Left renal cortex interstitium (tissue), 4 donors: Measurements from ENCODE around the gene ASXL2. TPM values are rescaled to one million over a fixed set of nuclear protein-coding genes. Genes with fewer than 3 reads are reported as not detected.
"Not testable (repeated sequence)": the region's sequence is repeated elsewhere in the genome, so short reads cannot be mapped to it uniquely, and the experiment has no call there.

Experiments
- DNase-seq, 4 donors: peaks; one replicate each; pipeline ENCODE4 v3.0.0-alpha.2; 2013; ENCODE audit warnings: low read depth in 4 of 4, low spot score in 2 of 4, missing footprints in 1 of 4
- polyA plus RNA-seq, 4 donors: library from polyadenylated mRNA; unstranded; fragments of 120-200 nt; gene quantifications; one replicate each; pipeline ENCODE4 v1.2.1, GENCODE V29; 2013; ENCODE audit not compliant: insufficient read length in 4 of 4

The ASXL2 gene
- polyA plus RNA-seq, 4 donors = 17.4 to 20.7 (median 19.7) TPM

- no peak for DNase-seq
Measured at GRCh38 chr2:25742501-25742900, 135.8 kb downstream of the ASXL2 start.

GRCh38 chr2:25740810-25741381, 137.4 kb downstream of the ASXL2 start:
- no peak for DNase-seq

DNA sequence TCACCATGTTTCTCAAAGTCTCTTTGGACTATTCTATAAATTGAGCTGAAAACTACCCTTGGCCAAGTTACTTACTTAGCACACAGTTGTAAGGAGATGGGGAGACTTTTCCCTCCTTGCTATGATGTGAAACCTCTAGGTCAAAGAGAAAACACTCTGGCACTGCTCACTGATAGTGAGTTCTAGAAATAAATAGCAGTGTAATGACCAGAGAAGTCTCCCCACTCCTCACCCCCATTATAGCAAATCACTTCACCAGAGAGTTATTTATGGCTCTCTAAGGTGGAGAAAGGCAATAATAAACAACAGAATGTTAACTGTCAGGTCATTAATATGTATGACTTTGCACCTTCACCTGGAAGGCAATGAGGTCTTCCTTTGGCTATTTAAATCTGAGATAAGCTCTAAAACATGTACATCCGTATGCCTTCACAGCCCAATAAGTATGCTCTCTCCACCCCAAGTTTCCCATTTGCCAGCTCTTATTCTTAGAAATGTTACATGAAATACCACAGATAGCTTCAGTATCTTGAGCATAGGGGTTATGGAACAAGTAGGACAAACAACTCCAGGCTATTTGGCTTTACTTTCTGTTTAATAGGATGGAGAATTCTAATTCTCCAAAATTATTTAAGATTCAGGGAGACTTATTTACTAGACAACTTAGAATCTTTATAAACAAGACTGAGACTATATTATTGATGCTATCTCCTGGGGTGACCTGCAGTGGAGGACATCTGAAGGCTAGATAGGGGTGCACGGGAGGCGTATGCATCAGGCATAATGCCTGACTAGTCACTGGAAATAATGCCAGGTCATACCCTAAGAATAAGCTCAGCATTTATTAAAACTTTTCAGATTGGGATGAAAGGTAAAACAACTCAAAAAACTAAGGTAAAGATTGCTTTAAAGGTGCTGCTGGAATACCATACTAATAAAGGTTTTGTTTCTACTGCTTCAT, 139.6 kb downstream of the ASXL2 start:
- no peak for DNase-seq

GRCh38 chr2:25736899-25737515, 141.3 kb downstream of the ASXL2 start:
- DNase-seq = no peak

DNA sequence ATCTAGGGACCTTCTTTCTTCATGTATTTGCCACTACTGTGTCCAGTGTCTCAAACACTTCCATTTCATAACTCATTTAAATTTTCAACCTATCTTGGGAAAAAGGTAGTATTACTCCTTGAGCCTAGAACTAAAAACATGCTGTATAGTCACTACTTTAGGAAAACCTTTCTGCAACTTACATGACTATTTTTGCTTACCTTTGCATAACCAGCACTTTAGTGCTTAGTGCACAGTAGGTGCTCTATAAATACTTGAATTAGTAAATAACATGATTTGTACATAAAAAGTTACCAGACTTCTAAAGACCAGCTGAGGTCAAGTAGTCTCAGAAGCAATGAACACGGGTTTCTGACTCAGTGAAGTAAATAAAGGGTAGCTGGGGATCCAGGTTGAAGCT, 142.5 kb downstream of the ASXL2 start:
- DNase-seq = no peak

DNA sequence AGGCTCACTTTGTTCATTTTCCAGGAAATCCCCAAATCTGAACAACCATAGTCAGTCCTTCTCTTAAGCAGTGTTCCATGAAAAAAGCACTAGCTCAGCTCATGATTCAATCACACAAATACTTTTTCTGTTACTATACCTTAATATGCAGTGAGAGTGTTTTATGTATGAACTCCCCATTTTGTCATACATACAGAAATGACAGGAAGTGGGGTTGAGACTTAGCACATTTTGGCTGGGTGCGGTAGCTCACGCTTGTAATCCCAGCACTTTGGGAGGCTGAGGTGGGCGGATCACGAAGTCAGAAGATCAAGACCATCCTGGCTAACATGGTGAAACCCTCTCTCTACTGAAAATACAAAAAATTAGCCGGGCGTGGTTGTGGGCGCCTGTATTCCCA, 149.7 kb downstream of the ASXL2 start:
- DNase-seq = no peak

DNA sequence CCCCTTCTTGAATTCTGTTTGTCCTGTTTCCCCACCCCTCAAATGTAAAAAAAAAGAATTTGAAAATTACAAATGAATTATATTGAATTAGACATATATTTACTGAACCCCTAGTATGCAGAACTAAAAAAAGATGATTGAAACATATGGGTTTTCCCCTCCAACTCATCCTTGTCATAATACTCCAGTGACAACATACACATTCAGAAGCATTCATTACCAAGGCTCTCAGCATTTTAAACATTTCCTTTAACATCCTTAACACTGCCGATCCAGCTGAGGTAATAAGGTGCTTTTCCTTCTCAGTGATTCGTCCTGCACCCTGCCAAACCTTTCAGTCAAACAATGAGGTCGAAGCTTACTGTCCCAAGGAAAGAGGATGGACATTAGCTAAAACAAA, 151.8 kb downstream of the ASXL2 start:
- DNase-seq = no peak

DNA sequence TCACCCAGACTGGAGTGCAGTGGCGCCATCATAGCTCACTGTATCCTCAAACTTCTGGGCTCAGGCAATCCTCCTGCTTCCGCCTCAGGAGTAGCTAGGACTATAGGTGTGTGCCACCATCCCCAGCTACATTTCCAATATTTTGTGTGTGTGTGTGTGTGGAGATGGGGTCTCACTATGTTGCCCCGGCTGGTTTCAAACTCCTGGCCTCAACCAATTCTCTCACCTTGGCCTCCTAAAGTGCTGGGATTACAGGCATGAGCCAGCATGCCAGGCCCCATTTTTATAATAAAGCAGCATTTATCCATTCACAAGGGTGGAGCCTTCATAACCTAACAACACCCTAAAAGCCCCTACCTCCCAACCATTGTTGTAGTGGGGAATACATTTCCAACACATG, 152.4 kb downstream of the ASXL2 start:
- no peak for DNase-seq

GRCh38 chr2:25724756-25725155, 153.5 kb downstream of the ASXL2 start:
- DNase-seq = no peak

- no peak for DNase-seq
Measured at GRCh38 chr2:25722224-25722623, 156.1 kb downstream of the ASXL2 start.

- no peak for DNase-seq
Measured at GRCh38 chr2:25720575-25720974, 157.7 kb downstream of the ASXL2 start.

DNA sequence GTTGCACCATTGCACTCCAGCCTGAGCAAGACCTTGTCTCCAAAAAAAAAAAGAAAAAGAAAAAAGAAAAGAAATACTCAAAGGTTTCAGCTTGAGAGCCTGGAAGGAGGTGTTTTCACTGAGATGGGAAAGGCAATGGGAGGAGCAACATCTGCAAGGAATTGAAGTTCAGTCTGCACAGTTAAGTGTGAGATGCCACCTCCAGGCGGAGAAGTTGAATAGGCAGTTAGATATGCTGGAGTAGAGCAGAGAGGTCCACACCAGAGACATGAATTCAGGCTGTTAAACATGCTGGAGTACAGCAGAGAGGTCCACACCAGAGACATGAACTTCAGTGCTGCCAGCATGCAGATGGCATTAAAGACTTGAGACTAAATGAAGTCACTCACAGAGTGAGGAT, 163.5 kb downstream of the ASXL2 start:
- DNase-seq = no peak

DNA sequence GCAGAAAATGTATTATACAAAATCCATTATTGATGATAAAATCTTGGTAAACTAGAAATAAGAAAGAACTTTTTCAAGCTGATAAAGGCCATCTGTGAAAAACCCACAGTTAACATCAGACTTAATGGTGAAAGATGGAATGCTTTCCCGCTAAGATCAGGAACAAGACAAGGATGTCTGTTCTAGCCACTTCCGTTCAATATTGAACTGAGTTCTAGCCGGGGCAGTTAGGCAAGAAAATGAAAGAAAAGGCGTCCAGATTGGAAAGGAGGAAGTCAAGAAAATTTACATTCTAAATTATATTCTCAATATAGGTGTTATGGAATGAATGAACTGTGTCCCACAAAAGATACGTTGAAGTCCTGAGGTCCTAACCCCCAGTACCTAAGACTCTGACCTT, 165.8 kb downstream of the ASXL2 start:
- no peak for DNase-seq

DNA sequence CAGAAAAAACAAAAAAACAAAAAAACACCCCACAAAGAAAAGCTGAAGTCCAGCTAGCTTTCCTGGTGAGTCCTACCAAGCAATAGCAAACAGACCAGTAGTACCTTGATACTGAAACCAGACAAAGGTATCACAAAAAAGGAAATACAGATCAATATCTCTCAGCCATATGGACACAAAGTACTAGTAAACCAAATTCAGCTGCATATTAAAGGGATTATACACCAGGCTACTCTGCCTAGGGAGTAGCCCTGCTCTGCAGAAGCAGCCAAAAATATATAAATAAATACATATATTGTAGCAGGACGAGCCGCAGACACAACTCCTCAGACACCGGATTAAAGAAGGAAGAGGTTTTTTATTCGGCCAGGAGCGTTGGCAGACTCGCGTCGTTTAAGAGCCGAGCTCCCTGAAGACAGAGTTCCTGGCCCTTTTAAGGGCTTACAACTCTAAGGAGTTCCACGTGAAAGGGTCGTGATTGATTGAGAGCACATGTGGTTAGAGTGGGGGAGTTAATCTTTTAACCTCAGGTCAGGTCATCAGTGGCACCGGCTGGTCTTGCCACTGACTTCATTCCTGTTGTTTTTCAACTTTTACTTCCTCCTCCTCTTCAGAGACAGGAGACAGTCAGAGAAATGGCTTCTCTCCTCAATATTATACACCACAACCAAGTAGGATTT, 166.5 kb downstream of the ASXL2 start:
- no peak for DNase-seq

DNA sequence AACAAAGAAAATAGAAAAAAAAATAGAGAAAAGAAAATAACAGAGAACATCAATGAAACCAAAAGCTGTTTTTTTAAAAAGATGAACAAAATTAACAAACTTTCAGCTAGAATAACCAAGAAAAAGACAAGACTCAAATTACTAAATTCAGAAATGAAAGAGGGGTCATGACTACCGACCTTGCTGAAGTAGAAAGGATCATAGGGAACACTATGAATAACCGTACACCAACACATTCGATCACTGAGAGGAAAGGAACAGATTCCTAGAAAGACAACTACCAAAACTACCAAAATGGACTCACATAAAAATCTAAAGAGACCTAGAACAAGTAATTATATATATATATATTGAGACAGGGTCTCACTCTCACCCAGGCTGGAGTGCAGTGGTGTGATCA, 167.5 kb downstream of the ASXL2 start:
- no peak for DNase-seq

DNA sequence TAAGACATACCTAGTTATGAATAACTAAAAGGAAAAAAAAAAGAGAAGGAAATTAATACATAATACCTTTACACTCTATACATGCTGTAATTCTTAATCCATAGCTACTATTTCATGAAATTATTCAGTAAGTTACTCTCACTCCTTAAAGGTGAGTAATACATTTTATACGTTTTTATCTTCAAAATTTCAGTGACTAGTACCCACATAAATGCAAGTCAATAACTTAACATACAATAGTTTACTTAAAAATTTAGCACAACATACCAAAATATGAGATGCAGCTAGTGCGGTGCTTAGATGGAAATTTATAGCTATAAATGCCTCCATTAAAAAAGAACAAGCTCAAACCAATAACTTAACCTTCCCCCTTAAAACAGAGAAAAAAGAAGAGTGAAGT, 168.9 kb downstream of the ASXL2 start:
- DNase-seq = no peak

DNA sequence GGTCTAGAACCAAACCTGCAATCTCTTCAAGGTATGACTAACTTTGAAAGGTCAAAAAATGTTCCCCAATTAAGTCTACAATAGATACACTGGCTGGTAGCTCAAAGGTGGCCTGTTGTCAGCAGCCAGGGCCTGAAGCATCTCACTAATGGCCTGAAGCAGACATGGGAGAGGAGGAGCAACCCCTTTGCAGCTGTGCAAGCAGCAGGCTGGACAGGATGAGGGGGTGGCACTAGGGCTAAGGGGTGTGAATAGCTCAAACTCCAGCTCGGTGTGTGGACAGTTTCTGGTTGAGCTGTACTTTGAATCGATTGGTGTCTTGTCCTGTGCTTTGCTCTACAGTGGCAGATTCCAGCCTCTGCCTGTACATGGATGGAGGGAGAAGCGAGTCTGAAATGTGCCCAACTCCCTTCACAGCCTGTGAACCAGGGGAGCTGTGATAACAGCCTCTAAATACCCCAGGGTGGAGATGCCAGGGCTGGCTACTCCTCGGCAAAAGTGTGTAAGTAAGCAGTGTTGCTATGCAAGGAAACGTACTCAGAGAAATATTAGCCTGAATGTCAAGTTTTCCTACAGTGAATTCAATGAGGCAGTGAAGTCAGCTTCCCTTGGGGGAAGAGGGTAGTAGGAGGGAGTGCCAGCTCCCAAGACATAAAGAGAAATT, 170.2 kb downstream of the ASXL2 start:
- DNase-seq = no peak

DNA sequence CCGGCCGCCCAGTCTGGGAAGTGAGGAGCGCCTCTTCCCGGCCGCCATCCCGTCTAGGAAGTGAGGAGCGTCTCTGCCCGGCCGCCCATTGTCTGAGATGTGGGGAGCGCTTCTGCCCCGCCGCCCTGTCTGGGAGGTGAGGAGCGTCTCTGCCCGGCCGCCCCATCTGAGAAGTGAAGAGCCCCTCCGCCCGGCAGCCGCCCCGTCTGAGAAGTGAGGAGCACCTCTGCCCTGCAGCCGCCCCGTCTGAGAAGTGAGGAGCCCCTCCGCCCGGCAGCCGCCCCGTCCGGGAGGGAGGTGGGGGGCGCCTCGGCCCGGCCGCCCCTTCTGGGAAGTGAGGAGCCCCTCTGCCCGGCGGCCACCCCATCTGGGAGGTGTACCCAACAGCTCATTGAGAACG, 172.7 kb downstream of the ASXL2 start:
- DNase-seq = not testable (repeated sequence)

DNA sequence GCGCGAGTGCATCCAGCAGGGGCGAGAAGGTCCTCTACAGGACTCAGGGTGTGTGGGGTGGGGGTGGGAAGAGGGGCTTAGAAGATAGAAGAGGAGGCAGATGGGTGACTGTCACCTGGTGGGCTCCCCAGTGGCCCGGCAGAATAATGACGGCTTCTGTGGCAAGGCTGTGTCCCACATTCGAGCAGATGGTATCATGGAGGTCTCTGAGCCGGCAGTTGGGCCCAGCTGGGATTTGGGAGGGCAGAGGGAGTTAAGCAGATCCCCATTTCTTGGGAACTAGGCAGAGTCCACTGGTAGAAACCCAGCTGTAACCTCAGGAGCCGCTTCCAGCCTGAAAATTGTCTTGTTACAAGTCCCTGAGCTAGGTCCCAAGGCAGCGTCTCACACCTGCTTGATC, 176.5 kb downstream of the ASXL2 start:
- no peak for DNase-seq

- DNase-seq = no peak
Measured at GRCh38 chr2:25700221-25700660, 178.0 kb downstream of the ASXL2 start.

DNA sequence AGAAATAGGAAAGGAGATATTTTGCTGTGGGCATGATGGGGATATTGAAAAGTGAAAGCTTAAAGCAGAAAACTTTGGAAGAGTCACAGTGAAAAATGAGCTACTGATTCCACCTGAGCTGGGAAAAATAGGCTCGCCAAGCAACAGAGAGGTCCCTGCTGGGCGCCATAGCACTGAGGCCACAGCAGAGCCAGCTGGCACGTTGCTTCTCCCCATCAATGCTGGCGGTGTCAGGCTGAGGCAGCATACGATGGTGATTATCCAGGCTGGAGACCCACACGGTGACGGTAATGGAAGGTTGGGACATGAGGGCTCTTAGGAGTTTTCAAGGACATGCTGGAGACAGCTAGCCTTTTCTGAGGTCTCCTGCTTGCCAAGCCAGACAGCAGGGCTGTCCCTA, 179.1 kb downstream of the ASXL2 start:
- DNase-seq = no peak
